ENCODE measurements around the gene SLC35C1. TPM values are rescaled to one million over a fixed set of nuclear protein-coding genes. Genes with fewer than 3 reads are reported as not detected.

SLC35C1 gene
- total RNA-seq, 2 donors from 2014 or later: 14.1 to 20.6 TPM

GRCh38 chr11:45761659-45762058 lies 43.3 kb upstream of the SLC35C1 start:
- TF ChIP-seq POLR2A (IDR thresholded peaks at IDR 0.05) (no peak), CTCF (IDR thresholded peaks at IDR 0.05) (no peak), POLR2AphosphoS5 (IDR thresholded peaks at IDR 0.05) (no peak)
- DNase-seq (ENCODE audit: low spot score): no peak
- Histone ChIP-seq H3K4me1 (replicated peaks) (no peaks in the 10 kb centered on the region), H3K9me3 (no peaks in the 10 kb centered on the region), H3K27ac (no peak overlapping the region), H3K27me3 (replicated peaks; ENCODE audit: insufficient read depth) (no peaks in the 10 kb centered on the region), H3K4me3 (no peak overlapping the region), H3K36me3 (no peaks in the 10 kb centered on the region)
- intact Hi-C loops (cut with DNase I): no loop called here
- WGBS: 98% methylated on average over 6 of the region's 6 CpGs

GRCh38 chr11:45765107-45765668 lies 39.8 kb upstream of the SLC35C1 start:
- no peak for DNase-seq (ENCODE audit: low spot score)
- Histone ChIP-seq H3K4me3 (no peak overlapping the region), H3K4me1 (replicated peaks) (no peaks in the 10 kb centered on the region), H3K27me3 (replicated peaks; ENCODE audit: insufficient read depth) (no peaks in the 10 kb centered on the region), H3K9me3 (no peaks in the 10 kb centered on the region), H3K36me3 (no peaks in the 10 kb centered on the region), H3K27ac (no peak overlapping the region)
- TF ChIP-seq POLR2AphosphoS5 (IDR thresholded peaks at IDR 0.05) (no peak), CTCF (IDR thresholded peaks at IDR 0.05) (no peak), POLR2A (IDR thresholded peaks at IDR 0.05) (no peak)
- WGBS: 77% methylated on average over 8 of the region's 8 CpGs
- intact Hi-C loops (cut with DNase I): no loop called here

- peak; percentile 10 for DNase-seq (ENCODE audit: low spot score)
- no peaks in the 10 kb centered on the region for H3K4me1 ChIP-seq (replicated peaks)
- H3K27me3 ChIP-seq (replicated peaks; ENCODE audit: insufficient read depth): no peaks in the 10 kb centered on the region
- no peak overlapping the region for H3K27ac ChIP-seq
- no peaks in the 10 kb centered on the region for H3K9me3 ChIP-seq
- TF ChIP-seq POLR2AphosphoS5 (IDR thresholded peaks at IDR 0.05) (no peak), POLR2A (IDR thresholded peaks at IDR 0.05) (no peak), CTCF (IDR thresholded peaks at IDR 0.05) (no peak)
- intact Hi-C loops (cut with DNase I): no loop called here
- 52% methylated on average over 4 of the region's 4 CpGs for WGBS
- no peak overlapping the region for H3K4me3 ChIP-seq
- H3K36me3 ChIP-seq: no peaks in the 10 kb centered on the region
Observed at GRCh38 chr11:45765836-45766235, 39.1 kb upstream of the SLC35C1 start.

- no peaks in the 10 kb centered on the region for H3K9me3 ChIP-seq
- H3K27ac ChIP-seq: no peak overlapping the region
- H3K4me1 ChIP-seq (replicated peaks): no peaks in the 10 kb centered on the region
- 61% methylated on average over 7 of the region's 7 CpGs for WGBS
- TF ChIP-seq POLR2A (IDR thresholded peaks at IDR 0.05) (no peak), CTCF (IDR thresholded peaks at IDR 0.05) (no peak), POLR2AphosphoS5 (IDR thresholded peaks at IDR 0.05) (no peak)
- no peak for DNase-seq (ENCODE audit: low spot score)
- no peaks in the 10 kb centered on the region for H3K27me3 ChIP-seq (replicated peaks; ENCODE audit: insufficient read depth)
- no peaks in the 10 kb centered on the region for H3K36me3 ChIP-seq
- no peak overlapping the region for H3K4me3 ChIP-seq
- intact Hi-C loops (cut with DNase I): no loop called here
Observed at GRCh38 chr11:45766469-45766868, 38.5 kb upstream of the SLC35C1 start.

GRCh38 chr11:45768486-45768885 lies 36.5 kb upstream of the SLC35C1 start:
- Histone ChIP-seq H3K27ac (no peak overlapping the region), H3K4me1 (replicated peaks) (no peaks in the 10 kb centered on the region), H3K36me3 (no peaks in the 10 kb centered on the region), H3K4me3 (no peak overlapping the region), H3K27me3 (replicated peaks; ENCODE audit: insufficient read depth) (no peaks in the 10 kb centered on the region), H3K9me3 (no peaks in the 10 kb centered on the region)
- TF ChIP-seq CTCF (IDR thresholded peaks at IDR 0.05) (no peak), POLR2AphosphoS5 (IDR thresholded peaks at IDR 0.05) (no peak), POLR2A (IDR thresholded peaks at IDR 0.05) (no peak)
- intact Hi-C loops (cut with DNase I): no loop called here
- no peak for DNase-seq (ENCODE audit: low spot score)
- 95% methylated on average over 5 of the region's 5 CpGs for WGBS
